Measurements from ENCODE around the gene PLLP.

- TF ChIP-seq CTCF (IDR thresholded peaks at IDR 0.05) (no peak), POLR2A (IDR thresholded peaks at IDR 0.05) (no peak), POLR2AphosphoS5 (IDR thresholded peaks at IDR 0.05) (no peak)
Measured at GRCh38 chr16:57226701-57227621, 57.5 kb downstream of the PLLP start.

Measured in prostate gland (tissue), 2 donors.